Activated B cell treated with CpG ODN at 0.5 μM for 24 hours (primary cell): ENCODE results near the gene FAM180B. TPM values are rescaled to one million over a fixed set of nuclear protein-coding genes. Genes with fewer than 3 reads are reported as not detected.
"Not testable (repeated sequence)": the region's sequence is repeated elsewhere in the genome, so short reads cannot be mapped to it uniquely, and the experiment has no call there.

Source experiments
- ATAC-seq: fragments of 200-7000 bp; cut with Tn5 transposase; one replicate; pipeline ENCODE4 v1.10.0; 2021; ENCODE audit warnings: low read depth, mild to moderate bottlenecking, moderate library complexity
- CTCF ChIA-PET: fragments of 350-600 bp; sonication (Branson Sonifier 250); formaldehyde crosslinking; loops from one replicate; lab custom pipeline; 2021; ENCODE audit warnings: antibody characterized with exemption; lab: Charles Lee
- POLR2A ChIA-PET: fragments of 350-600 bp; sonication (Branson Sonifier 250); formaldehyde crosslinking; loops from one replicate; lab custom pipeline; 2021; ENCODE audit warnings: antibody characterized with exemption; lab: Charles Lee
- DNase-seq: peaks from one replicate; pipeline ENCODE4 v3.0.0; 2022
- H3K27ac Mint-ChIP-seq: one replicate; pipeline ENCODE4 v1.8.0; 2020; ENCODE audit warnings: mixed read lengths
- H3K27me3 Mint-ChIP-seq: one replicate; pipeline ENCODE4 v1.8.0; 2021; ENCODE audit warnings: mixed read lengths
- H3K36me3 Mint-ChIP-seq: one replicate; pipeline ENCODE4 v1.8.0; 2021; ENCODE audit warnings: low read depth, mixed read lengths
- H3K4me1 Mint-ChIP-seq: one replicate; pipeline ENCODE4 v1.8.0; 2021; ENCODE audit warnings: mixed read lengths
- H3K4me3 Mint-ChIP-seq: one replicate; pipeline ENCODE4 v1.8.0; 2020; ENCODE audit warnings: mild to moderate bottlenecking, mixed read lengths
- H3K9me3 Mint-ChIP-seq: one replicate; pipeline ENCODE4 v1.8.0; 2020; ENCODE audit warnings: mixed read lengths
- CTCF ChIP-seq: fragments of 200-600 bp; IDR thresholded peaks from one replicate; pipeline ENCODE4 v1.8.0; 2022; ENCODE audit warnings: antibody characterized with exemption, mild to moderate bottlenecking
- intact Hi-C: fragments of 100-400 bp; cut with micrococcal nuclease; formaldehyde crosslinking; loops from one replicate; pipeline ENCODE4 v1.15.1; 2024
- total RNA-seq: library from RNA; stranded (reverse); gene quantifications from 2 replicates; pipeline ENCODE4 v1.2.3, GENCODE V29; 2022

FAM180B gene
- total RNA-seq, 1 donor from 2014 or later = 0.16 TPM

DNA sequence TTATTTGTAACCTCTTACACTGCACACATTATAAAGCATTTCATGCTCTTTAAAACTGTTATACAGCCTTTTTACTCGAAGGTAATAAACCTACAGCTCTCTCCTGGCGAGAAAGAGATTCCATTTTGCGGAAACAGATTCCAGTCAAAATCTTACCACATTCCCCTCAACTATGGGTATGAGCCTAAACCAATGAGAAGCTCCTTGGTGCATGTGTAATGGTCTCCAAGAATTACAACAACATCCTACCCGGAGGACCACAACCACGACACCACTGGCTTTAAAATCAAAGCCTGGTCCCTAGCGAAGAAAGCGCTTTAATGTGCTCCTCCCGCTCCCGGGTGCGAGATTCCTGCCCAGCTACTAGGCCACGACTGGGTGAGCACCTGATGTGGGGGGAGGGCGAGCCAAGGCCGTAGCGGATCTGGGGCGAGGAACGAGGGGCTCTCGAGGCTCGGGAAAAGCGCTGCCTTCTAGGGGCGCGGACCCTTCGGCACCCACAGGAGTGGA, 34.4 kb upstream of the FAM180B start:
- Mint-ChIP-seq H3K9me3 (no peaks in the 10 kb centered on the region), H3K4me1 (peaks cover 53% of the 10 kb centered on the region), H3K27me3 (no peaks in the 10 kb centered on the region), H3K36me3 (peaks cover 19% of the 10 kb centered on the region), H3K27ac (peak overlapping the region; percentile 97), H3K4me3 (peak overlapping the region; percentile 96)
- no peak for ATAC-seq
- intact Hi-C loops = loop anchor here (1.0 to 5.0 kb wide), 5 partner anchors 9 to 375 kb away; partner anchors contain the start of genes AGBL2, ARFGAP2, NUP160 and SPI1
- ChIA-PET POLR2A (interaction anchor here (0.7 to 2.7 kb wide), 11 partner anchors 11 to 336 kb away, joined by 3 to 29 read pairs (median 6); partner anchors contain the start of genes ACP2, FNBP4, KBTBD4 and NDUFS3), CTCF (interaction anchor here (1.9 kb wide), 1 partner anchor 12 kb away, joined by 4 read pairs; no protein-coding TSS in a partner anchor)
- no peak for DNase-seq
- no peak for TF ChIP-seq CTCF

DNA sequence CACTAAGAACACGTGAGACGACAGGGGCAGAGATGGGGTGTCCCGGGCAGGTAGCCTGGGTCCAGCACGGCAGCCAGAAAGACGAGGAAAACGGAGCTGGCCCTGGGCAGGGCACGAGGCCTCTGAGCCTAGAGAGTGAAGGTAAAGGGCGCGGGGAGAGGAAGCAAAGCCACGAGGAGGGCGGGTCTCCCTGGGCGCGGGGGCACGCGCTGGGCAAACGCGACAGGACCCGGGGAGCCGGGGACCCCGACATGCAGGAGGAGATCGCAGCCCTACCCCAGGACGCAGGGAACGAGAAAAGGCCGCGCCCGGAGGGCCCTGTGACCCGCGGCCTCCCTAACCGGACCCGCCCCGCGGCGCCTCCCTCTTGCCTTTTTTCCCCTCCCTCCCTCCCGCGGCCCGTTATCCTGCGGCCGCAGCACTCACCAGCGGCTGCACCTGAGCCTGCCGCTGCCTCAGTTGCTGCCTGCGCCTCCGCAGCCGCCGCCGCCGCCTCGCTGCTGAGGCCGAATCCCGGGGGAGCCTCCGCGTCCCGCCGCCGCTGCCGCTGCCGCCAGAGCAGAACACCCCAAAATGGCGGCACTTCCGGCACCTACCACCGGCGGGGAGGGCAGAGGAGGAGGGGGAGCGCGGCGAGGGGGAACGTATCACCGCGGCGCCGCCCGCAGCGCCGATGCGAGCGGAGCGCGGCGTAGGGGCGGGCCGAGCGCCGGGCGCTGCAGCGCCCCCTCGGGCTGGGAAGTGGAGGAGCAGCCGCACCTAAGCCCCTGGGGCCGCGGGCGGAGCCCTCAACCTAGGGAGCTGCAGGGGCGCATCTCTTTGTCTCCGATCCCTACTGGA, 33.7 kb upstream of the FAM180B start, which contains the start of gene CELF1:
Gene CELF1, minus strand, starts transcription at position 567 of the 840 bp plus-strand sequence. CDS start 53,609 bp downstream, outside the sequence.
- peak; percentile 33 for TF ChIP-seq CTCF
- CTCF ChIA-PET = interaction anchor here (0.6 to 1.9 kb wide), 7 partner anchors 12 to 48 kb away, joined by 3 to 4 read pairs (median 3); no protein-coding TSS in a partner anchor
- peak within 1 kb of the TSS; percentile 96 for H3K4me3 Mint-ChIP-seq
- intact Hi-C loops = loop anchor here (1.0 to 5.0 kb wide), 14 partner anchors 9 to 558 kb away; partner anchors contain the start of genes AGBL2, ARFGAP2, FNBP4 and MTCH2
- POLR2A ChIA-PET = interaction anchor here (0.6 to 2.7 kb wide), 12 partner anchors 12 to 559 kb away, joined by 3 to 29 read pairs (median 4); partner anchors contain the start of genes ACP2, FNBP4, KBTBD4 and NDUFS3
- H3K36me3 Mint-ChIP-seq = peaks cover 16% of the 10 kb centered on the region
- DNase-seq (peak; percentile 93), ATAC-seq (peak; percentile 94)
- peaks cover 50% of the 10 kb centered on the region for H3K4me1 Mint-ChIP-seq
- H3K9me3 Mint-ChIP-seq = no peaks in the 10 kb centered on the region
- H3K27ac Mint-ChIP-seq = peak within 1 kb of the TSS; percentile 97
- H3K27me3 Mint-ChIP-seq = no peaks in the 10 kb centered on the region

- ChIA-PET POLR2A (interaction anchor here (0.6 to 2.7 kb wide), 7 partner anchors 12 to 558 kb away, joined by 3 to 29 read pairs (median 5); partner anchors contain the start of genes KBTBD4, NDUFS3 and PTPMT1), CTCF (interaction anchor here (0.6 to 1.0 kb wide), 6 partner anchors 11 to 48 kb away, joined by 3 to 4 read pairs (median 3); no protein-coding TSS in a partner anchor)
- H3K9me3 Mint-ChIP-seq = no peaks in the 10 kb centered on the region
- H3K4me3 Mint-ChIP-seq = peak overlapping the region; percentile 96
- DNase-seq (no peak), ATAC-seq (peak; percentile 13)
- H3K27ac Mint-ChIP-seq = peak overlapping the region; percentile 83
- H3K4me1 Mint-ChIP-seq = peaks cover 44% of the 10 kb centered on the region
- TF ChIP-seq CTCF = no peak
- H3K27me3 Mint-ChIP-seq = no peaks in the 10 kb centered on the region
- intact Hi-C loops = loop anchor here (1.0 to 5.0 kb wide), 13 partner anchors 12 to 557 kb away; partner anchors contain the start of genes AGBL2, ARFGAP2, FNBP4 and MTCH2
- H3K36me3 Mint-ChIP-seq = peaks cover 12% of the 10 kb centered on the region
Measured at GRCh38 chr11:47553406-47553743, 33.1 kb upstream of the FAM180B start.

DNA sequence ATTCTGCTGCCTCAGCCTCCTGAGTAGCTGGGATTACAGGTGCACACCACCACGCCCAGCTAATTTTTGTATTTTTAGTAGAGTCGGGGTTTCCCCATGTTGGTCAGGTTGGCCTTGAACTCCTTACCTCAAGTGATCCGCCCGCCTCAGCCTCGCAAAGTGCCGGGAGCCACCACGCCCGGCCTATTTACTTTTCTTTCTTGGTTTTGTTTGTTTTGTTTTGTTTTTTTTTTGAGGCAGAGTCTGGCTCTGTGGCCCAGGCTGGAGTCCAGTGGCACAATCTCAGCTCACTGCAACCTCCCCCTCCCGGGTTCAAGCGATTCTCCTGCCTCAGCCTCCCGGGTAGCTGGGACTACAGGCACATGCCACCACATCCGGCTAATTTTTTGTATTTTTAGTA, 29.5 kb upstream of the FAM180B start:
- H3K4me3 Mint-ChIP-seq, H3K9me3 Mint-ChIP-seq, H3K27me3 Mint-ChIP-seq, H3K27ac Mint-ChIP-seq, ATAC-seq, POLR2A ChIA-PET, H3K36me3 Mint-ChIP-seq, DNase-seq, CTCF ChIA-PET, intact Hi-C loops: not testable (repeated sequence)
- H3K4me1 Mint-ChIP-seq = peaks cover 12% of the 10 kb centered on the region

GRCh38 chr11:47558695-47559094, 27.8 kb upstream of the FAM180B start:
- no peak overlapping the region for H3K27ac Mint-ChIP-seq
- H3K4me1 Mint-ChIP-seq = peaks cover 3% of the 10 kb centered on the region
- no peak for TF ChIP-seq CTCF
- intact Hi-C loops = no loop called here
- H3K36me3 Mint-ChIP-seq = no peaks in the 10 kb centered on the region
- DNase-seq = no peak
- ChIA-PET CTCF (no interaction called here), POLR2A (no interaction called here)
- H3K27me3 Mint-ChIP-seq = no peaks in the 10 kb centered on the region
- no peak overlapping the region for H3K4me3 Mint-ChIP-seq
- no peaks in the 10 kb centered on the region for H3K9me3 Mint-ChIP-seq
- no peak for ATAC-seq
